Smooth muscle cell (in vitro differentiated cells): Measurements from ENCODE around the gene FPR1. TPM values are rescaled to one million over a fixed set of nuclear protein-coding genes. Genes with fewer than 3 reads are reported as not detected.

Source experiments
- DNase-seq: peaks from one replicate; lab custom pipeline; 2025; ENCODE audit not compliant: unreplicated experiment; lab: John Stamatoyannopoulos, UW
- H2AFZ ChIP-seq: fragments of 200-600 bp; sonication (generic); 2 replicates; pipeline ENCODE4 v1.6.0; 2016; ENCODE audit warnings: antibody characterized with exemption, low read depth, mild to moderate bottlenecking
- H3F3A ChIP-seq: fragments of 200-600 bp; sonication (generic); 2 replicates; pipeline ENCODE4 v1.6.0; 2017; ENCODE audit warnings: antibody characterized with exemption, low read depth
- H3K27ac ChIP-seq: fragments of 200-600 bp; sonication (generic); 2 replicates; pipeline ENCODE4 v1.5.1; 2016; ENCODE audit warnings: low read depth, mild to moderate bottlenecking
- H3K27me3 ChIP-seq: fragments of 200-600 bp; sonication (generic); 2 replicates; pipeline ENCODE4 v1.6.1; 2016; ENCODE audit warnings: low read depth, mild to moderate bottlenecking
- H3K36me3 ChIP-seq: fragments of 200-600 bp; sonication (generic); 2 replicates; pipeline ENCODE4 v1.5.1; 2016; ENCODE audit warnings: low read depth
- H3K4me1 ChIP-seq: fragments of 200-600 bp; sonication (generic); 2 replicates; pipeline ENCODE4 v1.5.1; 2016; ENCODE audit warnings: low read depth
- H3K4me2 ChIP-seq: fragments of 200-600 bp; sonication (generic); 2 replicates; pipeline ENCODE4 v1.6.0; 2016; ENCODE audit warnings: mild to moderate bottlenecking
- H3K4me3 ChIP-seq: fragments of 200-600 bp; sonication (generic); 2 replicates; pipeline ENCODE4 v1.5.1; 2016; ENCODE audit warnings: mild to moderate bottlenecking
- H3K79me2 ChIP-seq: fragments of 200-600 bp; sonication (generic); 2 replicates; pipeline ENCODE4 v1.6.0; 2016; ENCODE audit warnings: low read depth, mild to moderate bottlenecking
- H3K9ac ChIP-seq: fragments of 200-600 bp; sonication (generic); 2 replicates; pipeline ENCODE4 v1.6.0; 2016; ENCODE audit warnings: low read depth
- H3K9me3 ChIP-seq: fragments of 200-600 bp; sonication (generic); replicated peaks from 2 replicates; pipeline ENCODE4 v1.5.1; 2016; ENCODE audit warnings: low read depth
- H4K20me1 ChIP-seq: fragments of 200-600 bp; sonication (generic); 2 replicates; pipeline ENCODE4 v1.6.0; 2016; ENCODE audit warnings: low read depth
- WGBS: methylation state at CpG from one replicate; pipeline ENCODE4 v1.1.7; 2016; ENCODE audit warnings: low lambda C conversion rate; 5-methylcytosine and 5-hydroxymethylcytosine counted together
- polyA plus RNA-seq: library from polyadenylated mRNA; unstranded; fragments of >200 nt; fragmentation: Nextera tagmentation; extraction: Ambion mirVana; gene quantifications from 2 replicates; pipeline ENCODE4 v1.2.1, GENCODE V29; 2016
- total RNA-seq: library from RNA; depleted of rRNA; stranded (reverse); fragments of >200 nt; gene quantifications from 2 replicates; pipeline ENCODE4 v1.2.3, GENCODE V29; 2014
- TF ChIP-seq, protein P1 (sequence below): fragments of 200-600 bp; sonication (generic); IDR thresholded peaks from 2 replicates; pipeline ENCODE4 v1.5.1; 2017; ENCODE audit warnings: borderline replicate concordance, mild to moderate bottlenecking, antibody characterized with exemption; ENCODE audit not compliant: insufficient read depth, poor library complexity, severe bottlenecking

The FPR1 gene
- total and polyA plus RNA-seq, 2 experiments from 2014 or later: not detected

DNA sequence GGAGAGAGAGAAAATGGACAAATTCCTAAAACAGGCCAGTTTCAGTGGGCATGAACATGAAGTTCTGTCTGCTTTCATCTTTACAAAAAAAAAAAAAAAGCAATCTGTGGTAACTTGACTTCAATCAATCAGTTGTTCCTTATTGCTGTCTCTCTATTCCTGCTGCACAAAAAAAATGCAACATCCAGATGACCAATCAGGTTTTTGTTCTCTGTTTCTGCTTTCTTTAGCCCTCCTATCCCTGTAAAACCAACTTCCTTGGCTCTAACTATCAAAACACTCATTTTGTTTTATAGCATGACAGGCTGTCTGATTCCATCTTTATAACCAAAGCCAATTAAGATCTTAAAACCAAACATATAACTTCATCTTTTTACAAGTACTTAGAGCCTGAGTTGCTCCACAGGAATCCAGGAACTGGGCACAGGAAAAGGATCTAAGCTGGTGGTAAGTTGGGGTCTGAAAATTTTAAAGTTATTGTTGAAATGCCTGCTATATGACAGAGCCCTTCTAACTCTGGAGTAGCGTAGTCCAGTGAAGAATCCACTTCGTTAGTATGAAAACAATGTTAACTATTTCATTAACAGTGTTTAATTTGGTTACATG lies 43.3 kb upstream of the FPR1 start, which contains the start of gene FPR3:
FPR3 (plus strand) TSS at position 273 of the 606 bp plus-strand sequence. CDS start 28,592 bp downstream, outside the sequence.
- DNase-seq: no peak
- H3K27me3 ChIP-seq: no peaks in the 10 kb centered on the region

DNA sequence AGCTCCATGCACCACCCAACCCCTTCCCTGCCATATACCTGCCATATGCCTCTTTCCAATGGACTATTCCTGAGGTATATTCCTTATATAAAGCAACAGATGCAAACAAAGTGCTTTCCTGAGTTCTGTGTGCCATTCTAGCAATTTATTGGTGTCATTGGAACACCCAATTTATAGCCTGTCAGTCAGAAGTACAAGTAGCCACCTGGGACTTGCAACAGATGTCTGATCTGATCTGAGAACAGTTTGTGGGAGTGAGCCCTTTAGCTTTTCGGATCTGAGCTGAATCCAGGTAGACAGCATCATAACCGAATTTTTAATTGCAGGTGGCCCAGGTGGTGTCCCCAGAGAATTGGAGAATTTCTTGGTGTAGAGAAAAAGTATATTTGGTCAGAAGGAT lies 42.3 kb upstream of the FPR1 start:
- Histone ChIP-seq H3K4me1 (no peaks in the 10 kb centered on the region), H3K9ac (no peak overlapping the region)
- TF ChIP-seq, protein P1, sequence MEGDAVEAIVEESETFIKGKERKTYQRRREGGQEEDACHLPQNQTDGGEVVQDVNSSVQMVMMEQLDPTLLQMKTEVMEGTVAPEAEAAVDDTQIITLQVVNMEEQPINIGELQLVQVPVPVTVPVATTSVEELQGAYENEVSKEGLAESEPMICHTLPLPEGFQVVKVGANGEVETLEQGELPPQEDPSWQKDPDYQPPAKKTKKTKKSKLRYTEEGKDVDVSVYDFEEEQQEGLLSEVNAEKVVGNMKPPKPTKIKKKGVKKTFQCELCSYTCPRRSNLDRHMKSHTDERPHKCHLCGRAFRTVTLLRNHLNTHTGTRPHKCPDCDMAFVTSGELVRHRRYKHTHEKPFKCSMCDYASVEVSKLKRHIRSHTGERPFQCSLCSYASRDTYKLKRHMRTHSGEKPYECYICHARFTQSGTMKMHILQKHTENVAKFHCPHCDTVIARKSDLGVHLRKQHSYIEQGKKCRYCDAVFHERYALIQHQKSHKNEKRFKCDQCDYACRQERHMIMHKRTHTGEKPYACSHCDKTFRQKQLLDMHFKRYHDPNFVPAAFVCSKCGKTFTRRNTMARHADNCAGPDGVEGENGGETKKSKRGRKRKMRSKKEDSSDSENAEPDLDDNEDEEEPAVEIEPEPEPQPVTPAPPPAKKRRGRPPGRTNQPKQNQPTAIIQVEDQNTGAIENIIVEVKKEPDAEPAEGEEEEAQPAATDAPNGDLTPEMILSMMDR: no peak

More for the DNA sequence above, 43.3 kb upstream of the FPR1 start, which contains the start of gene FPR3:
- Histone ChIP-seq H2AFZ (no peak within 1 kb of the TSS), H3K4me3 (no peak within 1 kb of the TSS), H3K79me2 (no peaks in the 10 kb centered on the region), H3K27ac (no peak within 1 kb of the TSS), H3K9me3 (no peaks in the 10 kb centered on the region), H3K9ac (no peak within 1 kb of the TSS), H4K20me1 (no peaks in the 10 kb centered on the region), H3F3A (no peaks in the 10 kb centered on the region), H3K4me2 (no peak within 1 kb of the TSS), H3K36me3 (no peaks in the 10 kb centered on the region), H3K4me1 (no peaks in the 10 kb centered on the region)
- WGBS: 77% methylated on average over 2 of the region's 2 CpGs
- TF ChIP-seq, protein P1: no peak

DNA sequence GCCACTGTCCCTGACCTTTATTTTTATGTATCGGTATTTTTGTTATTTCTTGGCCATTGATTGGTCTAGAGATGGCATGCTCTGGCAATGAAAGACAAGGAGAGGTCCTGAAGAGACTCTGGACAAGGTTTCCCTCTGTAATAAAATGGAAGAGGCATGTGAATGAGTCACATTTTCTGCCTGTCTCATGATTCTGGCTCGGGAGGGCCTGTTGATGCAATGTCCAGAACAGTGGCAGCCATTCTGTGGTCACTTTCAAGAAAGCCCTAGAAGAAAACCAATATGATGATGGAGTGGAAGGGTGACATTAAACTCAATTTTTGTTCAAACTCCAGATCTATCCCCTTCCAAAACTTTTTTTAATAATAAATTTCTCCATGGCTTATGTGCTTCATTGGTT lies 41.3 kb upstream of the FPR1 start:
- DNase-seq: no peak
- no peaks in the 10 kb centered on the region for H3F3A ChIP-seq
- no peaks in the 10 kb centered on the region for H3K36me3 ChIP-seq
- no peaks in the 10 kb centered on the region for H3K27me3 ChIP-seq
- H3K9me3 ChIP-seq: no peaks in the 10 kb centered on the region
- no peak overlapping the region for H3K4me2 ChIP-seq
- TF ChIP-seq, protein P1: no peak
- no peaks in the 10 kb centered on the region for H3K4me1 ChIP-seq
- H2AFZ ChIP-seq: no peak overlapping the region
- H3K27ac ChIP-seq: no peak overlapping the region
- H3K4me3 ChIP-seq: no peak overlapping the region
- no peak overlapping the region for H3K9ac ChIP-seq
- H3K79me2 ChIP-seq: no peaks in the 10 kb centered on the region
- WGBS: 79% methylated on average over 2 of the region's 2 CpGs
- H4K20me1 ChIP-seq: no peaks in the 10 kb centered on the region

More for the DNA sequence above, 42.3 kb upstream of the FPR1 start:
- no peaks in the 10 kb centered on the region for H3K36me3 ChIP-seq
- no peak overlapping the region for H3K4me2 ChIP-seq
- no peaks in the 10 kb centered on the region for H3K9me3 ChIP-seq
- no peaks in the 10 kb centered on the region for H3K27me3 ChIP-seq
- H3K4me3 ChIP-seq: no peak overlapping the region
- no peak overlapping the region for H2AFZ ChIP-seq
- no peaks in the 10 kb centered on the region for H3K79me2 ChIP-seq
- H3F3A ChIP-seq: no peaks in the 10 kb centered on the region
- no peaks in the 10 kb centered on the region for H4K20me1 ChIP-seq
- no peak for DNase-seq
- no peak overlapping the region for H3K27ac ChIP-seq
- 66% methylated on average over 2 of the region's 2 CpGs for WGBS
